ENCODE measurements around the gene PARD6A. TPM values are rescaled to one million over a fixed set of nuclear protein-coding genes. Genes with fewer than 3 reads are reported as not detected.

The PARD6A gene
- total and polyA plus RNA-seq, 2 of the 13 experiments (the other 11 are each of a cell fraction or from before 2014, with no cell fraction given): 3.5 to 4.3 TPM

DNA sequence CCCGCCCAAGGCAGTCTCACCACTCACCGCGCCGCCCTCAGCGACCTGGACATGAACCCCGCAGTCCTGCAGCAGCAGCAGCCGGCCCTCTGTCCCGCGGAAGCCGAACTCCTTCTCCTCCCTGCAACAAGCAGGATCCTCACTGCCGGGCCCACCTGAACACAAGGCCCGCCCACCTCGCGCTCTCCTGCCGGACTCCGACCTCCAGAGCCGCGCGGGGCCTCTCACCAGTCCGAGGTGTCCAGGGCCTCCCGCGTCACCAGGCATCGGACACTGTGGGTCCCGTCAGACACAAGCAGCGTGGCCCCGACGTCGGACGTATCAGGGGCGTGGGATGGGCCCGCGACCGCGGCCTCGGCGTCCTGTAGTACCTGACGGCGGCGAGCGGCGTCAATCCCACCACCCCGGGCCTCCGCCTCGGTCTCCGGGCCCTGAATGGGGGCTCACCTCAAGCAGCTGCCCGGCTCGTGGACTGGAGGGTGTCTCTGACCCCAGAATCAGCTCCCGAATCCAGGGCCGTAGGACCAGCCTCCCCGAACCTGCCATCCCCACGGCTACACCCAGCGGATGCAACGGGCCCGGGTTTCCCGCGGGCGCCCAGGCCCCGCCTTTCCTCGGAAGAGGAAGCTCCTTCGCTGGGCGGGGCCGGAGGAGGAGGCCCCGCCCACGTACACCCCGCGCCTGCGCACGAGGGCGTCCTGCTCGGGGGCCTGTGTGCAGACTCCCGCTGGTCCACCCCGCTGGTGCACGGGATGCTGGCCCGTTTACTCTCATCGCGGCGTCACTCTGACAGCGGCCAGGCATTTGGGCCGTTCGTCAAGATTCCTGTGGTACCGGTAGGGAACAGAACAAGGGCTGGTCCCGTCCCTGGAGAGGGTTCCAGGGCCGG is 841 bp upstream of the PARD6A start, which contains the start of gene ACD (continued):
- TF ChIP-seq MBNL3 (CRISPR knock-in tag; conservative IDR thresholded peaks at IDR 0.05) (no peak), RAD21 (CRISPR knock-in tag; IDR thresholded peaks at IDR 0.05) (no peak; the same call in 1 of the 2 replicates), ZNF556 (CRISPR knock-in tag; IDR thresholded peaks at IDR 0.05; ENCODE audit: borderline replicate concordance) (peak; percentile 76), ZNF367 (CRISPR knock-in tag; IDR thresholded peaks at IDR 0.05; ENCODE audit: borderline replicate concordance) (no peak; the same call in 1 of the 2 replicates), ZNF782 (CRISPR knock-in tag; IDR thresholded peaks at IDR 0.05; ENCODE audit: borderline replicate concordance) (peak; percentile 87; the same call in 1 of the 2 replicates), HHEX (CRISPR knock-in tag; IDR thresholded peaks at IDR 0.05) (no peak), NBN (conservative IDR thresholded peaks at IDR 0.05) (no peak), RXRA (CRISPR knock-in tag; IDR thresholded peaks at IDR 0.05) (peak; percentile 72), HCFC1 (IDR thresholded peaks at IDR 0.05; ENCODE audit: low read depth, low read length) (no peak; the same call in 1 of the 2 replicates), MBD4 (IDR thresholded peaks at IDR 0.05; ENCODE audit: borderline replicate concordance, low read length) (no peak), ZNF362 (CRISPR knock-in tag; IDR thresholded peaks at IDR 0.05; ENCODE audit: borderline replicate concordance) (peak; percentile 61; the same call in 1 of the 2 replicates), RBFOX2 (IDR thresholded peaks at IDR 0.05; ENCODE audit: low read depth, low read length) (peak; percentile 90), ZNF142 (CRISPR knock-in tag; IDR thresholded peaks at IDR 0.05) (peak; percentile 26; the same call in 1 of the 2 replicates), LRRFIP1 (CRISPR knock-in tag; conservative IDR thresholded peaks at IDR 0.05) (0 out of 2 replicates have a peak, but pooled peaks have one; percentile 14), HMG20B (CRISPR knock-in tag; conservative IDR thresholded peaks at IDR 0.05) (0 out of 2 replicates have a peak, but pooled peaks have one; percentile 9), BRD4 (CRISPR knock-in tag; IDR thresholded peaks at IDR 0.05) (no peak), PRMT3 (CRISPR knock-in tag; IDR thresholded peaks at IDR 0.05; ENCODE audit: borderline replicate concordance, low read depth) (no peak)
- TF ChIP-seq, protein P1, sequence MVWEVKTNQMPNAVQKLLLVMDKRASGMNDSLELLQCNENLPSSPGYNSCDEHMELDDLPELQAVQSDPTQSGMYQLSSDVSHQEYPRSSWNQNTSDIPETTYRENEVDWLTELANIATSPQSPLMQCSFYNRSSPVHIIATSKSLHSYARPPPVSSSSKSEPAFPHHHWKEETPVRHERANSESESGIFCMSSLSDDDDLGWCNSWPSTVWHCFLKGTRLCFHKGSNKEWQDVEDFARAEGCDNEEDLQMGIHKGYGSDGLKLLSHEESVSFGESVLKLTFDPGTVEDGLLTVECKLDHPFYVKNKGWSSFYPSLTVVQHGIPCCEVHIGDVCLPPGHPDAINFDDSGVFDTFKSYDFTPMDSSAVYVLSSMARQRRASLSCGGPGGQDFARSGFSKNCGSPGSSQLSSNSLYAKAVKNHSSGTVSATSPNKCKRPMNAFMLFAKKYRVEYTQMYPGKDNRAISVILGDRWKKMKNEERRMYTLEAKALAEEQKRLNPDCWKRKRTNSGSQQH (CRISPR knock-in tag; IDR thresholded peaks at IDR 0.05; ENCODE audit: low read depth): peak; percentile 55; the same call in 1 of the 2 replicates

All from HepG2 (cell line).